Left hindlimb (tissue), 1 donor: Measurements from ENCODE around the gene GMDS.

Source experiments
- DNase-seq: peaks from one replicate; pipeline ENCODE4 v3.0.0-alpha.2; 2018

Gene GMDS

GRCh38 chr6:1618311-1619097 is 626.9 kb downstream of the GMDS start:
- no peak for DNase-seq

GRCh38 chr6:1617466-1618310 is 627.7 kb downstream of the GMDS start:
- no peak for DNase-seq

DNA sequence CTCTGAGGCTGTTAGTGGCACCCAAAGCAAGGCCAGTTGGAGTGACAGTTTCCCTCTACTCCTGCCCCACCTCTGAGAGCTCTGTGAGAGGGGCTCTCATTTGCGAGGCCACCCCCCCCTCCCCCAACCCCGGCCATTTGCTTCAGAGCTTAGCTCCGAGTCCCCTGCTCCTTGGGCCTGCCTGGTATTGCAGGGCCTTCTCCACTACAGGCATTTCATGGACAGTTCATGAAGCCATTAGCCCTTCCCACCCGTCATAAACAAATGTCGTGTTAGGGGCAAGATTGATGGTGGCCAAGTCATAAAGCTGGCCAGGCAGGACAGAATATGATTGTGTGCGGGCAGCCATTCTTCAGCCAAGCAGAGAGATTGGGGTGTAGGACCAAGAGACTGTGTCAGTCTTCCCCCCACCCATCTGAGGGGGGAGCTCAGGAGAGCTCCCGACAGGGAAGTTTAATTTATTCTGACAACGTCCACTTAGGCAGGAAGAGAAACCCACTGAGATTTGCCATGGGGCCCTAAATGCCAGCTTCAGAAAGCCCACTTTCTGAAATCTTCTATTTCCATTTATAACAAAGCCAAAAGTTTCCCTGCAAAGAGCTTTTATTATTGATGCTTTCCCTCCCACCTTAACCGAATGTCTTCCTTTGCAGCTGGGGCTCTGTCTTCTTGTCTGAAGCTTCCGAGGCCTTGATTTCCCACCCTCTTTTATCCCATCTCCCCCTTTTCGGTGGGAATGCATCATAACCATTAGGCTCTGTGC is 628.5 kb downstream of the GMDS start:
- DNase-seq, result no peak

GRCh38 chr6:1615853-1616420 is 629.5 kb downstream of the GMDS start:
- DNase-seq, result no peak

DNA sequence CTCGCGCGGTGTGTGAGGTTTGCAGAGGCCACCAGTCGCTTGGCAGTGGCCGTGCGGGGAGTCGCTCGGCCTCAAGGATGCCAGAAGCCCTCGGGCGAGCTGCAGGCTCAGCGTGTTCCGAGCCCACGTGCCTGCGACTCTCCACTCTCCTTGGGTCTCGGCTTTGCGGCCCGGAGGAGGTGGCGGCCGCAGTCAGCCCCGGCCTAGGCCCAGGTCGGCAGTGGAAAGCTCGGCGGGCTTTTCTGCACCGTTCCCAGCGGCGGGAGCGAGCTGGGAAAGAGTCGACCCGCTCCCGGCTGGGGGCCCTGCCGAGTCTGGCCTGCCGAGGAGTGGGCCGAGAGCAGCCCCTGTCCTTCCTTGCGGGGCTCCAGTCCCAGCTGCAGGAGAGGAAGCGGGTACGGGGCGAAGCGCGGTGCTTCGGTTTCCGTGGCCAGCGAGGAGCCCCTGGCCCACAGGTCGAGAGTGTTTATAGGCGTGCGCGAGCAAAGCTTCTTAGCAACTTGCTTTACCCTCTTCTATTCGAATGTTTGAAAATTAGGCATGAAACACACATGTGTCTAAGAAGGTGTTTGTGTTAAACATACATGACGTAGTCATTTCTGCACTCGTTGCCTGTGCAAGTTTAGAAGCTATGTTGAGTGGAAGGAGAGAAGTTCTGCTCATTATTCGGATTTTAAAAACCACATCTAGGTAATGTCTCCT is 630.1 kb downstream of the GMDS start:
- DNase-seq, result no peak

GRCh38 chr6:1614448-1615150 is 630.8 kb downstream of the GMDS start:
- DNase-seq, result no peak

DNA sequence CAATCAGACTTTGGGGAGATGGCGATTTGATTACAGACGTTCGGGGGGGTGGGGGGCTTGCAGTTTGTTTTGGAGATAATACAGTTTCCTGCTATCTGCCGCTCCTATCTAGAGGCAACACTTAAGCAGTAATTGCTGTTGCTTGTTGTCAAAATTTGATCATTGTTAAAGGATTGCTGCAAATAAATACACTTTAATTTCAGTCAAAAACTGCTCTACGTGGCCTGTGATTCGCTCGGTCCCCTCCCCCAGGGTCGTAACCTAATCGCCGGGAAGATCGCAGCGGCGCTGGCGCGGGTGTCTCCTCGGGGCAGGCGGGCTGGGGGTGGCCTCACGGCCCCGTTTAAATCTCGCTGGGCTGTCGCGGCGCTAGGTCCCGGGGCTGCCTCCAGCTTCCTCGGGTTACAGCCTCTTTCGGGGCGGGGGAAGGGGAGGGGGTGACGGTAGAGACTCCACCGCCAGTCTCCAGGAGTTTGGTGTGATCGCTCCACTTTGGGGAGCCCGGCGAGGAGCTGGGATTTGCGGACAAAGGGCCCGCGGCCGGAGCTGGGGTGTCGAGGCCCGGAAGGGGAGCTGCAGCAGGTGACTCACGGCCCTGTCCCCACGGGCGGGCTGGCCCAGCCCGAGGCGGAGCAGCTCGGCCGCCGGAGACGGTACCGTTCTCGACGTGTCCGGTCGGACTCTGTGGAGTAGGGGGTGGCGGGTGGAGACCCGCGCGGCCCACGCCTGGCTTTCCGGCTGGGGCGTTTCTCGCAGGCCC is 631.5 kb downstream of the GMDS start:
- peak; percentile 74 for DNase-seq

DNA sequence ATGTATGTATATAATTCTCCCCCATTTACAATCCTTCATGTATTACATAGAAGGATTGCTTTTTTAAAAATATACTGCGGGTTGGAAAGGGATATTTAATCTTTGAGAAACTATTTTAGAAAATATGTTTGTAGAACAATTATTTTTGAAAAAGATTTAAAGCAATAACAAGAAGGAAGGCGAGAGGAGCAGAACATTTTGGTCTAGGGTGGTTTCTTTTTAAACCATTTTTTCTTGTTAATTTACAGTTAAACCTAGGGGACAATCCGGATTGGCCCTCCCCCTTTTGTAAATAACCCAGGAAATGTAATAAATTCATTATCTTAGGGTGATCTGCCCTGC is 632.1 kb downstream of the GMDS start:
- peak; percentile 15 for DNase-seq

GRCh38 chr6:1612974-1613306 is 632.5 kb downstream of the GMDS start:
- DNase-seq, result peak; percentile 26

DNA sequence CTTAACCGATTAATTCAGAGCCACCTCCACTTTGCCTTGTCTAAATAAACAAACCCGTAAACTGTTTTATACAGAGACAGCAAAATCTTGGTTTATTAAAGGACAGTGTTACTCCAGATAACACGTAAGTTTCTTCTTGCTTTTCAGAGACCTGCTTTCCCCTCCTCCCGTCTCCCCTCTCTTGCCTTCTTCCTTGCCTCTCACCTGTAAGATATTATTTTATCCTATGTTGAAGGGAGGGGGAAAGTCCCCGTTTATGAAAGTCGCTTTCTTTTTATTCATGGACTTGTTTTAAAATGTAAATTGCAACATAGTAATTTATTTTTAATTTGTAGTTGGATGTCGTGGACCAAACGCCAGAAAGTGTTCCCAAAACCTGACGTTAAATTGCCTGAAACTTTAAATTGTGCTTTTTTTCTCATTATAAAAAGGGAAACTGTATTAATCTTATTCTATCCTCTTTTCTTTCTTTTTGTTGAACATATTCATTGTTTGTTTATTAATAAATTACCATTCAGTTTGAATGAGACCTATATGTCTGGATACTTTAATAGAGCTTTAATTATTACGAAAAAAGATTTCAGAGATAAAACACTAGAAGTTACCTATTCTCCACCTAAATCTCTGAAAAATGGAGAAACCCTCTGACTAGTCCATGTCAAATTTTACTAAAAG is 633.0 kb downstream of the GMDS start:
- peak; percentile 15 for DNase-seq

DNA sequence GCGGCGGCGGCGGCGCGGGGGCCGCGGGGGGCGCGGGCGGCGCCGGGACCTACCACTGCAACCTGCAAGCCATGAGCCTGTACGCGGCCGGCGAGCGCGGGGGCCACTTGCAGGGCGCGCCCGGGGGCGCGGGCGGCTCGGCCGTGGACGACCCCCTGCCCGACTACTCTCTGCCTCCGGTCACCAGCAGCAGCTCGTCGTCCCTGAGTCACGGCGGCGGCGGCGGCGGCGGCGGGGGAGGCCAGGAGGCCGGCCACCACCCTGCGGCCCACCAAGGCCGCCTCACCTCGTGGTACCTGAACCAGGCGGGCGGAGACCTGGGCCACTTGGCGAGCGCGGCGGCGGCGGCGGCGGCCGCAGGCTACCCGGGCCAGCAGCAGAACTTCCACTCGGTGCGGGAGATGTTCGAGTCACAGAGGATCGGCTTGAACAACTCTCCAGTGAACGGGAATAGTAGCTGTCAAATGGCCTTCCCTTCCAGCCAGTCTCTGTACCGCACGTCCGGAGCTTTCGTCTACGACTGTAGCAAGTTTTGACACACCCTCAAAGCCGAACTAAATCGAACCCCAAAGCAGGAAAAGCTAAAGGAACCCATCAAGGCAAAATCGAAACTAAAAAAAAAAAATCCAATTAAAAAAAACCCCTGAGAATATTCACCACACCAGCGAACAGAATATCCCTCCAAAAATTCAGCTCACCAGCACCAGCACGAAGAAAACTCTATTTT is 633.7 kb downstream of the GMDS start:
- peak; percentile 50 for DNase-seq

DNA sequence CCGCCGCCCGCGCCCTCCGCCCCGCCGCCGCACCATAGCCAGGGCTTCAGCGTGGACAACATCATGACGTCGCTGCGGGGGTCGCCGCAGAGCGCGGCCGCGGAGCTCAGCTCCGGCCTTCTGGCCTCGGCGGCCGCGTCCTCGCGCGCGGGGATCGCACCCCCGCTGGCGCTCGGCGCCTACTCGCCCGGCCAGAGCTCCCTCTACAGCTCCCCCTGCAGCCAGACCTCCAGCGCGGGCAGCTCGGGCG is 634.2 kb downstream of the GMDS start:
- DNase-seq, result no peak

DNA sequence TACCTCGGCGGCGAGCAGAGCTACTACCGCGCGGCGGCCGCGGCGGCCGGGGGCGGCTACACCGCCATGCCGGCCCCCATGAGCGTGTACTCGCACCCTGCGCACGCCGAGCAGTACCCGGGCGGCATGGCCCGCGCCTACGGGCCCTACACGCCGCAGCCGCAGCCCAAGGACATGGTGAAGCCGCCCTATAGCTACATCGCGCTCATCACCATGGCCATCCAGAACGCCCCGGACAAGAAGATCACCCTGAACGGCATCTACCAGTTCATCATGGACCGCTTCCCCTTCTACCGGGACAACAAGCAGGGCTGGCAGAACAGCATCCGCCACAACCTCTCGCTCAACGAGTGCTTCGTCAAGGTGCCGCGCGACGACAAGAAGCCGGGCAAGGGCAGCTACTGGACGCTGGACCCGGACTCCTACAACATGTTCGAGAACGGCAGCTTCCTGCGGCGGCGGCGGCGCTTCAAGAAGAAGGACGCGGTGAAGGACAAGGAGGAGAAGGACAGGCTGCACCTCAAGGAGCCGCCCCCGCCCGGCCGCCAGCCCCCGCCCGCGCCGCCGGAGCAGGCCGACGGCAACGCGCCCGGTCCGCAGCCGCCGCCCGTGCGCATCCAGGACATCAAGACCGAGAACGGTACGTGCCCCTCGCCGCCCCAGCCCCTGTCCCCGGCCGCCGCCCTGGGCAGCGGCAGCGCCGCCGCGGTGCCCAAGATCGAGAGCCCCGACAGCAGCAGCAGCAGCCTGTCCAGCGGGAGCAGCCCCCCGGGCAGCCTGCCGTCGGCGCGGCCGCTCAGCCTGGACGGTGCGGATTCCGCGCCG is 634.7 kb downstream of the GMDS start:
- peak; percentile 55 for DNase-seq

- DNase-seq, result peak; percentile 95
These were observed 635.5 kb downstream of the GMDS start, which contains the start of gene FOXC1 for GRCh38 chr6:1609648-1610496. Gene FOXC1, plus strand, starts transcription at chr6:1609915. Its CDS starts 531 bp downstream, at chr6:1610446.

DNA sequence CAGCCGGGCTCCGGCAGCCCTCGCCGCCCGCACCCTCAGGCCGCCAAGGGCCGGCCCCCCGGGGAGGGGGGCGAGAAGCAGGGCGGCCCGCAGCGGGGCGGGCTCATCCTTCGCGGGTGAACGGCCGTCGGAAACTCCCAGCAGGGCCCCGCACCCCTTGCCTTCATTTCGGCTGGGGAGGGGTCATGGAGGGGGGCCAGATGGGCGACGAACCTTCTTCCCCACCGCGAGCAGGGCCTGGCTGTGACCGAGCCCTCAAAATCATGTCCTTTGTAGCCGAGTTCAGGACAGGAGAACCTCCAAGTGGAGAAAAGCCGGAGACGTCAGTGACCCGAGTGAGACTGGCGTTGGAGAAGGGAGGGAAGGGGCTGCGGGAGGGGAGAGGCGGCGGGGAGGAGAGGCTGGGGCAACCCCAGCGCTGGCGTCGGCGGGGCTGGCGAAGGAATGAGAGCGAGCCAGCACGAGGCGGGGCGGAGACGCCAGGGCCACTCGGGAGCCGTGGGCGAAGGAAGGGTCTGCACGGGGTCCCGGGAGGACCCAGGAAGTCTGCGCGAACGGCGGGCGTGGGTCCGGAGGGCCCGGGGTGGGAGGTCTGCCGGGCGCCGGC is 636.3 kb downstream of the GMDS start:
- peak; percentile 80 for DNase-seq

- peak; percentile 50 for DNase-seq
These were observed 637.0 kb downstream of the GMDS start for GRCh38 chr6:1608222-1609040.
